Astrocyte of the cerebellum (primary cell): Measurements from ENCODE around the gene EPC2.

Source experiments
- DNase-seq: peaks from one replicate; pipeline ENCODE4 v3.0.0-alpha.2; 2011; ENCODE audit warnings: low read depth
- H3K4me3 ChIP-seq: 2 replicates; pipeline ENCODE4 v1.5.1; 2011; ENCODE audit warnings: mild to moderate bottlenecking, low read depth, low read length, moderate library complexity
- CTCF ChIP-seq: IDR thresholded peaks from 2 replicates; pipeline ENCODE4 v1.5.1; 2012; ENCODE audit warnings: low read length, low read depth, moderate library complexity, mild to moderate bottlenecking; ENCODE audit errors: missing control alignments
- in situ Hi-C: cut with HindIII; loops from 2 replicates; pipeline ENCODE4 v1.10.0; 2017; ENCODE audit warnings: low sequenced_read_pairs

The EPC2 gene

GRCh38 chr2:148730085-148730484 lies 85.5 kb downstream of the EPC2 start:
- no peak overlapping the region for H3K4me3 ChIP-seq
- TF ChIP-seq CTCF, result no peak
- DNase-seq, result no peak
- in situ Hi-C loops, result no loop called here

GRCh38 chr2:148737742-148738141 lies 93.2 kb downstream of the EPC2 start:
- in situ Hi-C loops, result no loop called here

GRCh38 chr2:148739454-148740105 lies 95.0 kb downstream of the EPC2 start:
- no peak overlapping the region for H3K4me3 ChIP-seq
- no peak for DNase-seq
- no peak for TF ChIP-seq CTCF
- in situ Hi-C loops, result no loop called here

More at GRCh38 chr2:148737742-148738141, 93.2 kb downstream of the EPC2 start:
- DNase-seq, result no peak
- no peak for TF ChIP-seq CTCF
- H3K4me3 ChIP-seq, result no peak overlapping the region

- H3K4me3 ChIP-seq, result no peak overlapping the region
- in situ Hi-C loops, result no loop called here
- no peak for DNase-seq
- no peak for TF ChIP-seq CTCF
Observed at GRCh38 chr2:148742373-148742772, 97.8 kb downstream of the EPC2 start.

GRCh38 chr2:148745151-148745851 lies 100.8 kb downstream of the EPC2 start:
- in situ Hi-C loops, result no loop called here
- H3K4me3 ChIP-seq, result no peak overlapping the region
- no peak for DNase-seq
- TF ChIP-seq CTCF, result no peak

- DNase-seq, result no peak
- in situ Hi-C loops, result no loop called here
- TF ChIP-seq CTCF, result no peak
- no peak overlapping the region for H3K4me3 ChIP-seq
Observed at GRCh38 chr2:148746973-148747372, 102.4 kb downstream of the EPC2 start.
